Central memory CD8-positive, alpha-beta T cell (primary cell): ENCODE data around the gene TBX18.

ENCODE experiments used
- ATAC-seq: fragments of 150-1000 bp; cut with Tn5 transposase; replicated peaks from 2 replicates; pipeline ENCODE4 v1.10.0; 2022; ENCODE audit warnings: mild to moderate bottlenecking, moderate FRiP score, moderate number of reproducible peaks; ENCODE audit not compliant: poor library complexity, severe bottlenecking; ENCODE audit errors: extremely low read depth
- DNase-seq, 2 donors: peaks; one replicate each; pipeline ENCODE4 v3.0.0; 2021; ENCODE audit warnings: low spot score in 2 of 2
- H3K27ac Mint-ChIP-seq: one replicate; pipeline ENCODE4 v1.8.0; 2022; ENCODE audit warnings: low read depth, mild to moderate bottlenecking, moderate library complexity, mixed read lengths
- H3K27me3 Mint-ChIP-seq: one replicate; pipeline ENCODE4 v1.8.0; 2022; ENCODE audit warnings: mixed read lengths
- H3K36me3 Mint-ChIP-seq: one replicate; pipeline ENCODE4 v1.8.0; 2022; ENCODE audit warnings: mild to moderate bottlenecking, moderate library complexity, mixed read lengths; ENCODE audit not compliant: insufficient read depth
- H3K4me1 Mint-ChIP-seq: one replicate; pipeline ENCODE4 v1.8.0; 2022; ENCODE audit warnings: mixed read lengths
- H3K4me3 Mint-ChIP-seq: one replicate; pipeline ENCODE4 v1.8.0; 2022; ENCODE audit warnings: mild to moderate bottlenecking, moderate library complexity, mixed read lengths
- H3K9me3 Mint-ChIP-seq: one replicate; pipeline ENCODE4 v1.8.0; 2022; ENCODE audit warnings: mixed read lengths

The TBX18 gene

GRCh38 chr6:84771125-84771755, 6.8 kb upstream of the TBX18 start:
- H3K4me3 Mint-ChIP-seq, result no peak overlapping the region
- DNase-seq (no peak), ATAC-seq (no peak)
- no peaks in the 10 kb centered on the region for H3K9me3 Mint-ChIP-seq
- H3K4me1 Mint-ChIP-seq, result no peaks in the 10 kb centered on the region
- no peak overlapping the region for H3K27ac Mint-ChIP-seq
- H3K27me3 Mint-ChIP-seq, result peaks cover 83% of the 10 kb centered on the region
- H3K36me3 Mint-ChIP-seq, result peaks cover 1% of the 10 kb centered on the region

DNA sequence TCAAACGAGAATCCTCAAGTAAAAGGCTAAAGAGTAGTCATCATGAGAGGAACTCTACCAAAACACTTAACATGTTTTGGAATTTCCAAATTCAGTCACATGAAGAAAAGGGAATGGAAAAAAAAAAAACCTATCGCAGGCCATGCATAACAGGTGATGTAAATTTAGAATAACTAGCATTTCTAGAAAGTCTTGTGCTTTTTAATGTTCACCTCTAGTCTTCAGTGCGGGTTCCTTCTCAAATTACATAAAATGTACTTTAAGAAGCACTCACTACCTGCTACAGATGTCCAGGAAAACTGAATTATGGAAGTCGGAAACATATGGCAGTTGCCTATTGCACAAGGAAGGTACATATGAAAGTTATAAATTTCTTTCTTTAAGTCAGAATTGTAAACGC, 6.1 kb upstream of the TBX18 start:
- Mint-ChIP-seq H3K4me3 (no peak overlapping the region), H3K36me3 (peaks cover 1% of the 10 kb centered on the region), H3K4me1 (no peaks in the 10 kb centered on the region), H3K27me3 (peaks cover 83% of the 10 kb centered on the region), H3K27ac (no peak overlapping the region), H3K9me3 (no peaks in the 10 kb centered on the region)
- no peak for ATAC-seq
- DNase-seq, result no peak

GRCh38 chr6:84769306-84769705, 4.9 kb upstream of the TBX18 start:
- Mint-ChIP-seq H3K9me3 (no peaks in the 10 kb centered on the region), H3K4me1 (no peaks in the 10 kb centered on the region), H3K4me3 (no peak overlapping the region), H3K27ac (no peak overlapping the region), H3K36me3 (peaks cover 1% of the 10 kb centered on the region), H3K27me3 (peaks cover 86% of the 10 kb centered on the region)
- no peak for ATAC-seq
- no peak for DNase-seq

GRCh38 chr6:84768442-84769174, 4.2 kb upstream of the TBX18 start:
- Mint-ChIP-seq H3K4me3 (no peak overlapping the region), H3K27me3 (peaks cover 86% of the 10 kb centered on the region), H3K36me3 (no peaks in the 10 kb centered on the region), H3K4me1 (no peaks in the 10 kb centered on the region), H3K9me3 (no peaks in the 10 kb centered on the region), H3K27ac (no peak overlapping the region)
- no peak for DNase-seq
- no peak for ATAC-seq

- no peak overlapping the region for H3K27ac Mint-ChIP-seq
- no peak for DNase-seq
- no peak for ATAC-seq
These were observed 3.3 kb upstream of the TBX18 start for GRCh38 chr6:84767526-84768201.

DNA sequence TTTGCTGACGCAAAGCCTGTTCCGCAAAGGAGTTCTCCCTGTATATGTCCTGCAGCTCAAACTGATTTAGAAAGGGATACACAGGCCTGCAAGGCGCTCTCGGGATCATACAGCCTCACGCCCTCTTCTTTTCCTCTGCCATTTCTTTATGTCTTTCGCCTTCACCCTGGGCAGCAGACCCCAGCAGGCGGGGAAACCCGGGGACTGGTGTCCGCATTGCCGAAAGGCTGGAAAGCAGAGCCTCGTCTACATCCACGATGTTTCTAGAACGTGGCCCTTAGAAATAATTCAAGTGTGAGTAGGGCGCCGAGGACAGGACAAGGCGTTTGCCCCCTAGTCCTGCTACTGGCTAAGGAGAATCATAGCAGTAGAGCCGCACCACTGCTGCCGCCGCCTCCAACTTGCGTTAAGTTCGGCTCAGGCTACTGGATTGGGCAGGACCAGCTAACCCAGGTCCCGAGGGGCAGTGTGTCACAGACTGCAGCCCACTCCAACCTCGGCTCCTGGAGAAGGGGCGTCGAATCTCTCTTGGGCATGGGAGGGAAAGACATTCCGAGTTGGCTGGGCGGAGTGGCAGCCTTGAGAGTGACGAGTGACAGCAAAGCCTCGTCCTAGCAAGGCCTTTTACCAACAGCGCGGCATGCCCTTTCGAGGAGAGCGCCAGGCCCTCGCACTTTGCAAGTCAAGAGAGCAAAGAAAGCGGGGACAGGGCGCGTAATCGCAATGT, 2.6 kb upstream of the TBX18 start:
- no peak for ATAC-seq
- Mint-ChIP-seq H3K4me3 (no peak overlapping the region), H3K36me3 (no peaks in the 10 kb centered on the region), H3K4me1 (no peaks in the 10 kb centered on the region), H3K27me3 (peaks cover 70% of the 10 kb centered on the region), H3K27ac (no peak overlapping the region), H3K9me3 (no peaks in the 10 kb centered on the region)
- DNase-seq, result no peak

More at GRCh38 chr6:84767526-84768201, 3.3 kb upstream of the TBX18 start:
- Mint-ChIP-seq H3K4me1 (no peaks in the 10 kb centered on the region), H3K36me3 (no peaks in the 10 kb centered on the region), H3K27me3 (peaks cover 77% of the 10 kb centered on the region), H3K9me3 (no peaks in the 10 kb centered on the region), H3K4me3 (no peak overlapping the region)

DNA sequence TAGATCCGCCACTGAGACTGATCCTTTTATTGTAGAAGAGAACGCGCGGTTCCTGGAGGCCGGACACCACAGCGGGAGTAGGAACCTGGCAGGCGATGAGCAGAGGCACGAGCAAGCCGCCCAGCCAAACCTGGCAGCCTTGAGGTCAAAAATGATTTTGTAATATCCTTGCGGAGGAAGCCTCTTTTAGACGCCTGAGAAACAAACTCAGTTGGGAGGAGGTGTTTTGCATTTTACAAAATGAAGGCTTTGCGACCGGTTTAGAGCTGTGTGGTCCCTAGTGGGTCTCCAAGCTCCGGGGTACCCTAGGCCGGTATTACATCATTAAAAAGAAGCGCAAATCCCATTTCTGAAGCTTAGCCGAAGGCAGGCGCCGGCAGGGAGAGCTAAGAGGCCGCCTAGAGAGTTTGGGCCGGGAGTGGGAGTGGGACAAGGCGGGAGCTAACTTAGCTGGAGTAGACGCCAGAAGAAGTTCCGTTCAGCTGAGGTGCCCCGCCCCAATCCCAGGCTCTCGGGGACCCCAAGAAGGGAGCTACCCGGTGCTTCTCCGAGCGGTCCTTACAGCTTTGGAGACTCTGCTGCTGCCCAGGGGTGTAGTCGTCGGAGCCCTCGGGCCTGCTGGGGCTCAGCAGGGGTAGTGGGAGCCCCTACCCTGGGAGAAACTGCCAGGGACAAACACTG, 1.9 kb upstream of the TBX18 start:
- Mint-ChIP-seq H3K36me3 (no peaks in the 10 kb centered on the region), H3K4me1 (no peaks in the 10 kb centered on the region), H3K9me3 (no peaks in the 10 kb centered on the region), H3K27me3 (peaks cover 63% of the 10 kb centered on the region), H3K27ac (no peak overlapping the region), H3K4me3 (no peak overlapping the region)
- no peak for ATAC-seq
- DNase-seq, result no peak

DNA sequence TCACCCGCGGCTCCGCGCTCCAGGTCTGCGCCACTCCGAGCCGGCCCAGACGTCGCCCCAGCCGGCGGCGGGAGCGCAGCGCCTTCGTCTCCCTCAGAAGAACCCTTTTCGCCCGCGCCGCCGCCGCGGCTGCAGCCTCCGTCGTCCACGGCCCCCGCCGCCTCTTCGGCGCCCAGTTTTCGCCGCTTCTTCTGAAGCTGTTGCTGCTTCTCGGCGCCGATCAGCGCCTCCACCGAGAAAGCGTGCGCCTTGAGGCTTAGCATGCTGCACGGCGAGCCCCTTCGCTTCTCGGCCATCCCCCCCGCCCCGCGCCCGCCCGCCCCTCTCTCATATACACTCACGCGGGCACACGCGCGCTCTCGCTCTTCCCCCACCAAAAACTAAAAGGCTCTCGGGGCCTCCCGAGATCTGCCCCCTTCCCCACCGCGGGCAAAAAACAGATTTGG, 489 bp downstream of the TBX18 start:
- Mint-ChIP-seq H3K4me3 (no peak overlapping the region), H3K27me3 (peaks cover 59% of the 10 kb centered on the region), H3K36me3 (no peaks in the 10 kb centered on the region), H3K4me1 (no peaks in the 10 kb centered on the region), H3K9me3 (no peaks in the 10 kb centered on the region), H3K27ac (no peak overlapping the region)
- no peak for DNase-seq
- ATAC-seq, result no peak

DNA sequence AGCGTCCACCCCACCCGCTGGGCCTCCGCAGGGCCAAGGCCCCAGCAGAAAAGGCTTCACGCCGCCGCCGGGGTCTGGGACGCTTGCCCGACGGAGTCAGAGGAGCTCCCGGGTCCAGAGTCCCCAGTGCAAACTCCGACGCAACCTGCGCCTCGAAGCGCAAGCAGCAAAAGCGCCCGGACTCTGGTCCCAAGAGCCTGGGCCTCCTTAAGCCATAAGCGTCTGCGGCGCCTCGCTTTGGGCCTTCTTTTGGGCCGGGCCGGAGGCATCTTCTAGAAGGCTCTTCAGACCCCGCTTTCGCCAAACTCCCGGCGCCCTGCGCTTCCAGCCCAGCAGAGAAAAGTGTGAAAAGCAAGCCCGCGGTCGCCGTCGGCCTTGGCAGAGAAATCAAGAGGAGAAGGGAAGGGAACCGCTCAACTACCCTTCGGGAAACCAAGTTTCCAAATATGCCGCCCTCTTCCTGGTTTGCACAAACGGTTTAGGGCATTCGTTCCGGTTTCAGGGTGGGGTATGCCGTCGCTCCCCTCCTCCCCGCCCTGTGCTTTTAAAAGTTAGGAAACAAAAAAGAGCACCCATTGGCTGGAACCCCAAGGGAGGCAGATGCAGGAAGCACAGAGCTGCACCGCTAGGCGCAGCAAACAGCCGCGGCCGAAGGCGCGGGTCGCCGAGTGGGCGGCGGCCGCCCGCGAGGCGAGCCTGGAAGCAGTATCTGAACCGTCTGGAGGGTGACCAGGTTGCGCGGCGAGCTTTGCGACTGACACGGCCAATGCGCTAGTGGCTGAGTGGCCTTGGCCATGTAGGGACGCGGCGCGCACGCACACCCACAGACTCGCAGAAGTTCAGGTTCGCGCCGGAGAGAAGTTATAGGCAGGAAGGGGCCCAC, 1.2 kb downstream of the TBX18 start:
- ATAC-seq, result no peak
- Mint-ChIP-seq H3K4me3 (no peak overlapping the region), H3K27ac (no peak overlapping the region), H3K36me3 (no peaks in the 10 kb centered on the region), H3K4me1 (no peaks in the 10 kb centered on the region), H3K27me3 (peaks cover 53% of the 10 kb centered on the region), H3K9me3 (no peaks in the 10 kb centered on the region)
- DNase-seq, result no peak

- Mint-ChIP-seq H3K36me3 (no peaks in the 10 kb centered on the region), H3K4me1 (no peaks in the 10 kb centered on the region), H3K27ac (no peak overlapping the region), H3K9me3 (no peaks in the 10 kb centered on the region), H3K4me3 (no peak overlapping the region), H3K27me3 (peaks cover 44% of the 10 kb centered on the region)
- ATAC-seq (no peak), DNase-seq (no peak)
These were observed 2.0 kb downstream of the TBX18 start for GRCh38 chr6:84762220-84763002.

DNA sequence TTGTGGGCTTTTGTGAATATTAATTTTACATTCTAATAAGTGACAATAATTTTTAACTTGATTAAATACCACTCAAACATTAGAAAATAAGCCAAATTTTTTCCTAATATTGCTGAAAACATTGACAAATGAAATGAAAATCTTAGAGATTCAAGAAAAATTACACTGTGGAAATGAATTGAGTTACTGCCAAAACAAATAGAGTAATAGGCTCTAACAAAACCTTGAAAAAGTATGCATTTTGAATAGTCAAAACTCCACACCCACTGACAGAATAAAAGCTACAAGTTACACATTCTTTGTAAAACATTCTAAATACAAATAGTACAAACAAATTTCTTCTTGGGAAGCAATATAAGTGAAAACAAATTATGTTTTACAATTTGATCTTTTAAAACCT, 5.9 kb downstream of the TBX18 start:
- no peak overlapping the region for H3K4me3 Mint-ChIP-seq

More for the DNA sequence above, 5.9 kb downstream of the TBX18 start:
- Mint-ChIP-seq H3K36me3 (no peaks in the 10 kb centered on the region), H3K27ac (no peak overlapping the region), H3K9me3 (no peaks in the 10 kb centered on the region), H3K27me3 (peaks cover 9% of the 10 kb centered on the region), H3K4me1 (no peaks in the 10 kb centered on the region)
- no peak for ATAC-seq
- DNase-seq, result no peak
